Kidney glomerular epithelial cell (primary cell): ENCODE data around the gene ELAVL2.

ENCODE experiments used
- DNase-seq: peaks from one replicate; lab custom pipeline; 2025; lab: John Stamatoyannopoulos, UW

Gene ELAVL2

DNA sequence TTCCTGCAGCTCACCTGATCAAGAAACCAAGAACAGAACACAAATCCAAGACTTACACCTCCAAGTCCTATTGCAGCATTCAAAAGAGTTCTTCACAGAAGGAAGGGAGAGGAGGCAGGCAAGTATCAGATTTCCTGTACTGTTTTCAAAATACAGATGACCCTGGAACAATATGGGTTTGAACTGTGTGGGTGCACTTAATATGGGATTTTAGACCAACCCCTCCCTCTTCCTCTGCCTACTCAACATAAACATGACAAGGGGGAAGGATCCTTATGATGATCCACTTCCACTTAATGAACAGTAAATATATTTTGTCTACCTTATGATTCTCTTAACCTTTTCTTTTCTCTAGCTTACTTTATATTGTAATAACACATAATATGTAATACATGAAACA lies 104.6 kb downstream of the ELAVL2 start:
- DNase-seq = no peak

GRCh38 chr9:23717505-23717904 lies 108.5 kb downstream of the ELAVL2 start:
- no peak for DNase-seq

GRCh38 chr9:23707249-23707648 lies 118.8 kb downstream of the ELAVL2 start:
- no peak for DNase-seq

- DNase-seq = no peak
These were observed 123.6 kb downstream of the ELAVL2 start for GRCh38 chr9:23702311-23702922.

DNA sequence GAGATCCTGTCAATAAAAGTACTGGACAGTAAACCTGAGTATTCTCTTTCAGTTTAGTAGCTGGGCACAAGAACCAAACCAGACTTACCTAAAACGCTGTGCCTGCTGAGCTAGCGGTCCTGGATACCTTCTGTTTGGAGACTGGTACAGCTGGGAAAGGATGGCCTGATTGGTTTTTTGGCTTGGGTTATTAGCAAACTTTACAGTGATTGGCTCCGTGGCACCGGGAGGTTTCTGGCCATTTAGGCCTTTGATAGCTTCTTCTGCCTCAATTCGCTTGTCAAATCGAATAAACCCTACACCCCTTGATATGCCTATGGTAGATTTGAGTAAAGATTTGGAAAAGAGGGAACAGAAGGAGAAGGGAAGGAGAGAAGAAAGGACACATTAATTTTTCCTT lies 124.7 kb downstream of the ELAVL2 start:
- DNase-seq = no peak

DNA sequence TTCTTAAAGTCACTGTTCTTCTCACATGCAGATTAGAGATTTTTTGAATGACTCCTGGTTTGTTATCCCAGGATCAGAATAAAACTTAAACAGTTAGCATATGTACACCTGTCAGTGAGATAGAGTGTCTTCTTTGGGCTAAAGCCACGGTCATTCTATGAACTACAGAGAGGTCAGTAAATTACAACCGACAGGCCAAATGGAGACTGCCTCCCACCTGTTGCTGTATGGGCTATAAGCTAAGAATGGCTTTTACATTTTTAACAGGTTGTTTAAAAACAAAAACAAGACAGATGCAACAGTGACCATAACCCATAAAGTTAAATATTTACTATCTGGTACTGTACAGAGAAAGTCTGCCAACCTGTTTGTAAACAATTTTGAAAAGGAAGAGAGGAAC lies 125.7 kb downstream of the ELAVL2 start:
- no peak for DNase-seq

DNA sequence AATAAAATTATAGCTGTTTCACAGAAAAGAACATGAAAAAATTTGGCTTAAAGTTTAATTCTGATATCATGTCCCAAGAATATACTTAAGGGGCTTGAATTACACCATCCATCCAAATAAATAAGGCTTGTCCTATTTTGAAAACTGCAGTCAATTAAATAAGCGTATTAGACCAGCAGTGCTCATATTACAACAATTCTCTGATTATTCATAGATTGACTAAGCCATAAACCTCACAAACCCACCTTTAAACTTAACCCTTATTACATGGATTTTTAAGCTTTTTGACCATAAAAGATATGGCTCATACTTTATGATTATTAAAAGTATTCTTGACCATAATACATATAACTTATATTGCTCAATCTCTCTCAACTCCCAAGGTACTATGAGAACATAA lies 127.9 kb downstream of the ELAVL2 start:
- no peak for DNase-seq

DNA sequence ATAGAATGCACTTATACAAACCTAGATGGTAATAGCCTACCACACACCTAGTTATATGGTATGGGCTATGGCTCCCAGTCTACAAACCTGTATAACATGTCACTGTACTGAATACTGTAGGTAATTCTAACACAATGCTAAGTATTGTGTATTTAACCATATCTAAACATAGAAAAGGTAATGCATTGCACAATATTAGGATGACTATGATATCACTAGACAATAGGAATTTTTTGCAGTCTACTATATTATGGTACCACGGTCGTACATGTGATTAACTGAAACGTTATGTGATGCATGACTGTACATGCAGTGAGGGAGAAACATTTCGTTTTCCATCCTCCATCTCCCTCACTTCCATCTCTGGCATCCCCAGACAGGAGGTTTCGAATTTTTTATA lies 130.5 kb downstream of the ELAVL2 start:
- DNase-seq = no peak

DNA sequence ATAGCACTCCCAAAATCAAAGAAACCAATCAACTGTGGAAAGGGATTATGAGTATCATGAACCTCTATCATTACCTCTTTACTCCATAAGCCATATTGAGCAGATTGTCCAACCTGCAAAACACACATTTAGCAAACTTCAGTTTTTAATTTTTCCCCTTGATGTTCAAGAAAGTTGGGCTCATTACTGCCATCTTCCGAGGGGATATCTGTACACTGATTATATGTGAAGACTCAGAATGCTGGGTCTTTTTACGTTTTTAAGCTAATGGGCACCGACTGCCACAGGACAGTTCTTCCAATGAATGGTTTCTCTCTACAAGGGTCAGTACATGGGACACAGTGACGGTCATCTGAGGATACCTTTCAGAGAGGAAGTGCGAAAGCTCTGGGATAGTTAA lies 132.7 kb downstream of the ELAVL2 start:
- DNase-seq = no peak

GRCh38 chr9:23686896-23687295 lies 139.1 kb downstream of the ELAVL2 start:
- no peak for DNase-seq

DNA sequence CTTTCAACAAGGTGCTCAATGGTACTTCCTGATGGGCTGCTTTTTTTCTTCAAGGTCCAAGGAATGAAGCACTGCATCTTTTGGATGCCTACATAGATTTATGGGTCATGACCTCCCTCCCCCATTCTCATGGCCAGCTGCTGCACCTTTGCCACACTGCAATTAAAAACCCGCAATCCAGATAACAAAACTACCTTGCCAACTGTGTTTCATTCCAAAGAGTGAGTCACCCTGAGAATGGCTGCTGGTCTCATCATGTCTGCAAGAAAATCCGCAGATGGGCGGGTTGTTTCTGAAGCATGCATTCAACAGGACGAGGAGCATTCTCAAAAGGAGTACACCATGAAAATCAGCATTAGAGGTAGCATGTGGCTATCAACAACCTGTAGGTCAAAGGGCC lies 139.8 kb downstream of the ELAVL2 start:
- no peak for DNase-seq

DNA sequence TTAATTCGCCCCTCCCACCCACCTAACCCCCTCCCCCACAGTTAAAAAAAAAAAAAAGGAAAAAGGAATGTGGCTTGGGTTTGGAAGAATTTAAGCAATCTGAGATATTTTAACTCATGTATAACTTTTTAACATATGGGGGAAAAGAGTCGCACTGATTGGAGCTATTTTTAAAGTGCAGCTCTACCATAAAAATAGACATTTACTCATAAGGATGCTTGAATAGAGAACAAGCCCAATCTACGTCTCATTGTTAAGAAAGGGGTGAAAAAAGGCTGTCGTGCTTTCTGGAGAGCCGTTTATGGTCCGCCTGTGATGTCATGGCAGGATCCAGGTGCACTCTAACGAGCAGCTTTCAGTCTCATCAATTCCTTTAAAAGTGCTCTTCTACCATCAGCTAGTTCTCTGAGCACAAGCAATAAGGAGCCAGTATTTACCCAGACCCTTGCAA lies 142.4 kb downstream of the ELAVL2 start:
- DNase-seq = no peak

DNA sequence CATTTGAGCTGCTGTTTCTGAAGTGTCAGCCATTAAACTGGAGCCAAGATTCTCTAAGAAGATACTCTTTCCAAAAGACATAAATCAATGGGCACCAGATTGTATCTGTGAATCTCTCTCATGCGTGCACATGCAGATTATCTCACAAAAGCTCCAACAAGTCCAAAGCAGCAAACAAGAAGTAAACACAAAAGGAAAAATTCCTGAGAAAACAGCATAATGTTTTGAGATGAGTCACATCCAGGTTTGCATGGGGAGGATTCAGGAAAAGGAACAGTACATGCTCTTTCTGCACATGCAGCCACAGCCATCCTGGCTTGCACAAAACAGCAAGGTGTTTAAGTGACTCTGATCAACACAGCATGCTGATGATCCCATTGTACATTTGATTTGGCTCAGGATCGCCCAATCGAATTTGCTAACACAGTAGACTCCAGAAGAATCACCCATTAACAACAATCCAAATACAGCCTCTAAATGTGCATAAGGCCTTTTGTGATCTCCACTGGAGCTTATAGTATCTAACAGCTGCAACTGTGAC lies 143.1 kb downstream of the ELAVL2 start:
- peak; percentile 11 for DNase-seq

GRCh38 chr9:23682352-23682751 lies 143.7 kb downstream of the ELAVL2 start:
- DNase-seq = no peak

GRCh38 chr9:23677446-23677845 lies 148.6 kb downstream of the ELAVL2 start:
- no peak for DNase-seq

GRCh38 chr9:23674016-23674585 lies 151.9 kb downstream of the ELAVL2 start:
- no peak for DNase-seq

DNA sequence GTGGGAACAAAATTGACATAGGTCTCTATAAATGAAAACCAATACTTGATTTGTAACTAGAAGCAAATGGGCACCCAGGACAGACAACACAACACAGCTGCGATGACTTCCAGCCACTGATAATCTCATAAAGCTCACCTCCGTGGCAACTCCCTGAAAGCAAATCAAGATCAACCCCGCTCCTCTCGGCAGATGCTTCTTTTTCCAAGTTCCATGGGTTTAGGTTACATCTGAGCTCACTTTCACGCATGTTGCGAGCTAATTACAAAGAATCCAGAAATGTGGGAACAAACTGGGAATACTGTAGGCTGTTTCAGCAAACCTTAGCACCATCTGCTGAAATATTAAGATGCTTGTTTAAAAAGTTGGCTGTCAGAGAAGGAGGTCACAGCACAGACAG lies 153.9 kb downstream of the ELAVL2 start:
- DNase-seq = no peak

- no peak for DNase-seq
These were observed 156.3 kb downstream of the ELAVL2 start for GRCh38 chr9:23669776-23670175.

- no peak for DNase-seq
These were observed 160.4 kb downstream of the ELAVL2 start for GRCh38 chr9:23665635-23666034.

GRCh38 chr9:23665051-23665450 lies 161.0 kb downstream of the ELAVL2 start:
- no peak for DNase-seq

GRCh38 chr9:23663946-23664345 lies 162.1 kb downstream of the ELAVL2 start:
- no peak for DNase-seq

- DNase-seq = no peak
These were observed 162.5 kb downstream of the ELAVL2 start for GRCh38 chr9:23663536-23663935.

DNA sequence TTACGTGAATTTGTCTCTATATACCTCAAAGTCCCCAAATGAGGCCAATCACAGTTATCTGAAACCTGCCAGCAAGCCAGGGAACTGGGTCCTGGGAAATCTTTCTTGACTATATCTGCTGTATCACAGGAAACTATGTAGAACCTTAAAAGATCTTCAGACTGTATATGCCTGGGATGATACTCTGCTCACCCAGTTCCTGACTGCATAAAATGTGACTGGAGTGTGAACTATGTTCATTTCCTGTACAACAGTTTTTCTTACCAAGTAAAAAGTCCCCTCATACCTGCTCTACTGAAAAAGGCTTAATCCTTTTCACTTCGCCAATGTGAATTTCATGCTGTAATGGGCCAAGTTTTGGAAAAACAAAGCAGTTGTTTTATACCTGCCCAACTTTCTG lies 162.9 kb downstream of the ELAVL2 start:
- DNase-seq = no peak

- no peak for DNase-seq
These were observed 163.7 kb downstream of the ELAVL2 start for GRCh38 chr9:23662320-23662719.
